Erythroblast (primary cell): ENCODE data around the gene CCDC32.

Experiments used
- DNase-seq, 2 experiments: peaks; one replicate each; lab custom pipeline; 2025; lab: John Stamatoyannopoulos, UW
- GATA1 ChIP-seq: IDR thresholded peaks from 2 replicates; pipeline ENCODE4 v1.6.1; 2011; ENCODE audit warnings: low read depth, mild to moderate bottlenecking, control low read depth, low read length, moderate library complexity
- POLR2A ChIP-seq: IDR thresholded peaks from 2 replicates; pipeline ENCODE4 v1.6.1; 2011; ENCODE audit warnings: mild to moderate bottlenecking, low read length

Gene CCDC32

GRCh38 chr15:40516322-40516721 is 48.5 kb downstream of the CCDC32 start:
- TF ChIP-seq GATA1, result no peak
- TF ChIP-seq POLR2A, result no peak
- DNase-seq, result no peak

GRCh38 chr15:40513609-40514008 is 51.2 kb downstream of the CCDC32 start:
- TF ChIP-seq GATA1, result no peak
- TF ChIP-seq POLR2A, result no peak
- no peak for DNase-seq

- no peak for DNase-seq
- TF ChIP-seq GATA1 (no peak), POLR2A (no peak)
Measured at GRCh38 chr15:40512440-40512839, 52.4 kb downstream of the CCDC32 start.

- TF ChIP-seq GATA1 (no peak), POLR2A (no peak)
- peak; percentile 79 to 81 for DNase-seq
Measured at GRCh38 chr15:40511472-40512133, 53.2 kb downstream of the CCDC32 start.

- DNase-seq, result peak; percentile 41 to 53
- TF ChIP-seq POLR2A, result no peak
- no peak for TF ChIP-seq GATA1
Measured at GRCh38 chr15:40511093-40511471, 53.8 kb downstream of the CCDC32 start.

GRCh38 chr15:40510201-40510600 is 54.6 kb downstream of the CCDC32 start:
- DNase-seq, result peak in 1 of 2 experiments; percentile 14
- TF ChIP-seq GATA1 (no peak), POLR2A (no peak)

GRCh38 chr15:40508216-40508615 is 56.6 kb downstream of the CCDC32 start:
- TF ChIP-seq GATA1 (no peak), POLR2A (no peak)

GRCh38 chr15:40506964-40507571 is 57.8 kb downstream of the CCDC32 start:
- TF ChIP-seq POLR2A, result no peak
- no peak for TF ChIP-seq GATA1

More at GRCh38 chr15:40508216-40508615, 56.6 kb downstream of the CCDC32 start:
- DNase-seq, result no peak

More at GRCh38 chr15:40506964-40507571, 57.8 kb downstream of the CCDC32 start:
- DNase-seq, result peak; percentile 81 to 87
